Natural killer cell (primary cell): ENCODE measurements around the gene ZDHHC14. TPM values are rescaled to one million over a fixed set of nuclear protein-coding genes. Genes with fewer than 3 reads are reported as not detected.
A peak's percentile ranks its signal among the peaks of the same experiment; 100 is the strongest.

ENCODE experiments used
- ATAC-seq, 3 donors: fragments of 150-1000 bp in 2 of 3; fragments of 200-7000 bp in 1 of 3; cut with Tn5 transposase; 1 replicate in 1 of 3; 2 replicates in 2 of 3; pipeline ENCODE4 v1.10.0; 2021; ENCODE audit warnings: mild to moderate bottlenecking in 2 of 3, moderate library complexity in 2 of 3
- DNase-seq, 2 donors: peaks; one replicate each; pipeline versions ENCODE4 v3.0.0 to v3.0.0-alpha.2; 2013 to 2021; ENCODE audit warnings: mixed read lengths in 1 of 2
- H3K27ac ChIP-seq: one replicate; pipeline ENCODE4 v1.5.1; 2013; ENCODE audit warnings: mild to moderate bottlenecking, low read length
- H3K27me3 ChIP-seq: one replicate; pipeline ENCODE4 v1.6.1; 2013; ENCODE audit warnings: low read length; ENCODE audit not compliant: control insufficient read depth, insufficient read depth
- H3K36me3 ChIP-seq: one replicate; pipeline ENCODE4 v1.6.1; 2013; ENCODE audit warnings: low read length; ENCODE audit not compliant: control insufficient read depth, insufficient read depth
- H3K4me1 ChIP-seq: one replicate; pipeline ENCODE4 v1.6.1; 2013; ENCODE audit warnings: low read length; ENCODE audit not compliant: control insufficient read depth, insufficient read depth
- H3K4me3 ChIP-seq: one replicate; pipeline ENCODE4 v1.5.1; 2013; ENCODE audit warnings: low read length
- H3K9me3 ChIP-seq: one replicate; pipeline ENCODE4 v1.6.1; 2013; ENCODE audit warnings: low read length; ENCODE audit not compliant: control insufficient read depth, insufficient read depth
- H3K27ac Mint-ChIP-seq, 2 donors: one replicate each; pipeline ENCODE4 v1.8.0; 2022; ENCODE audit warnings: mild to moderate bottlenecking in 2 of 2, mixed read lengths in 2 of 2, moderate library complexity in 1 of 2
- H3K27me3 Mint-ChIP-seq, 2 donors: one replicate each; pipeline ENCODE4 v1.8.0; 2022; ENCODE audit warnings: low read depth in 2 of 2, mixed read lengths in 2 of 2
- H3K36me3 Mint-ChIP-seq: one replicate; pipeline ENCODE4 v1.8.0; 2022; ENCODE audit warnings: mixed read lengths
- H3K4me1 Mint-ChIP-seq, 2 donors: one replicate each; pipeline ENCODE4 v1.8.0; 2022; ENCODE audit warnings: mixed read lengths in 2 of 2
- H3K4me3 Mint-ChIP-seq: one replicate; pipeline ENCODE4 v1.8.0; 2022; ENCODE audit warnings: mild to moderate bottlenecking, moderate library complexity, mixed read lengths
- H3K9me3 Mint-ChIP-seq, 2 donors: one replicate each; pipeline ENCODE4 v1.8.0; 2022; ENCODE audit warnings: mixed read lengths in 2 of 2
- CTCF ChIP-seq: fragments of 200-600 bp; IDR thresholded peaks from one replicate; pipeline ENCODE4 v1.8.0; 2022; ENCODE audit warnings: antibody characterized with exemption
- WGBS: methylation state at CpG from one replicate; pipeline ENCODE4 v1.1.7; 2013; ENCODE audit warnings: missing lambda C conversion rate; ENCODE audit not compliant: insufficient coverage; 5-methylcytosine and 5-hydroxymethylcytosine counted together
- intact Hi-C: fragments of 100-400 bp; cut with micrococcal nuclease; formaldehyde crosslinking; loops from one replicate; pipeline ENCODE4 v1.14.2; 2022
- total RNA-seq, 4 donors: library from RNA; stranded (reverse); fragments of 120-200 nt in 1 of 4; gene quantifications; one replicate each; pipeline versions ENCODE4 v1.2.3 to v1.2.4, GENCODE V29; 2013 to 2022

The ZDHHC14 gene
- total RNA-seq, 3 donors from 2014 or later (not counting 1 experiment from before 2014, with no cell fraction given), result 6.7 to 11.3 (median 10.6) TPM

DNA sequence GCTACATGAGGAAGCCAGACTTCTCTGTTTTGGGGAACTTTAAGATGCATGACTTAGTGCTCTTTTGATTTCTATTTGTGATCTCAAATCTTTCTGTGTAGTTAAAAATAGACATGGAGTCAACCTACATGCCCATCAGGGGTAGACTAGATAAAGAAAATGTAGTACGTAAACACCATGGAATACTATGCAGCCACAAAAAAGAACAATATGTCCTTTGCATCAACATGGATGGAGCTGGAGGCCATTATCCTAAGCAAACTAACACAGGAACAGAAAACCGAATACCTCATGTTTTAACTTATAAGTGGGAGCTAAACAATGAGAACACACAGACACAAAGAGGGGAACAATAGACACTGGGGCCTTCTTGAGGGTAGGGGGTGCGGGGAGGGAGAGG lies 102.8 kb downstream of the ZDHHC14 start:
- WGBS, result 100% methylated on average over 3 of the region's 3 CpGs
- no peak overlapping the region for H3K27ac Mint-ChIP-seq

DNA sequence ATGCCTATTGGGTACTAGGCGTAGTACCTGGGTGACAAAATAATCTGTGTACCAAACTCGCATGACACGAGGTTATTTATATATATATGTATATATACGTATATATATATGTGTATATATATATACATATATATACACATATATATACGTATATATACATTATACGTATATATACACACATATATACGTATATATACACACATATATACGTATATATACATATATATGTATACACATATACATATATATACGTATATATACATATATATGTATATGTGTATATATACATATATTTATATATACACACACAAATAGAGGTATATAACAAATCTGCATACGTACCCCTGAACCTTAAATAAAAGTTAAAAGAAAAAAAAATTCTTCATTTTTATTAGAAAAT lies 103.2 kb downstream of the ZDHHC14 start:
- no CpG with 5 or more reads among the region's 10 CpGs for WGBS
- H3K9me3 Mint-ChIP-seq, result peaks cover 0 to 2% of the 10 kb centered on the region in 2 donors
- H3K4me1 ChIP-seq, result peaks cover 21% of the 10 kb centered on the region

More for the DNA sequence above, 102.8 kb downstream of the ZDHHC14 start:
- intact Hi-C loops, result no loop called here
- no peaks in the 10 kb centered on the region for H3K36me3 Mint-ChIP-seq
- H3K27me3 ChIP-seq, result no peaks in the 10 kb centered on the region
- peaks cover 0 to 2% of the 10 kb centered on the region in 2 donors for H3K27me3 Mint-ChIP-seq
- peaks cover 21% of the 10 kb centered on the region for H3K4me1 ChIP-seq
- no peak overlapping the region for H3K4me3 ChIP-seq
- H3K4me1 Mint-ChIP-seq, result peaks cover 13 to 23% of the 10 kb centered on the region in 2 donors
- TF ChIP-seq CTCF, result no peak
- no peak overlapping the region for H3K27ac ChIP-seq
- ATAC-seq, result no peak
- no peak for DNase-seq
- H3K4me3 Mint-ChIP-seq, result no peak overlapping the region
- peaks cover 0 to 2% of the 10 kb centered on the region in 2 donors for H3K9me3 Mint-ChIP-seq
- H3K9me3 ChIP-seq, result no peaks in the 10 kb centered on the region
- H3K36me3 ChIP-seq, result no peaks in the 10 kb centered on the region

GRCh38 chr6:157486572-157486971 lies 105.6 kb downstream of the ZDHHC14 start:
- no peak overlapping the region for H3K27ac ChIP-seq
- no peaks in the 10 kb centered on the region for H3K27me3 ChIP-seq
- H3K4me3 Mint-ChIP-seq, result peak overlapping the region; percentile 4
- H3K9me3 Mint-ChIP-seq, result peaks cover 0 to 2% of the 10 kb centered on the region in 2 donors
- no peaks in the 10 kb centered on the region for H3K36me3 Mint-ChIP-seq
- H3K9me3 ChIP-seq, result no peaks in the 10 kb centered on the region
- DNase-seq, result peak in 1 of 2 donors; percentile 48
- no peak overlapping the region for H3K4me3 ChIP-seq
- H3K4me1 Mint-ChIP-seq, result peaks cover 22 to 24% of the 10 kb centered on the region in 2 donors
- no peaks in the 10 kb centered on the region for H3K36me3 ChIP-seq
- TF ChIP-seq CTCF, result no peak
- peak in 2 of 3 donors; percentile 49 to 65 for ATAC-seq
- intact Hi-C loops, result no loop called here
- 7% methylated on average over 5 of the region's 5 CpGs for WGBS
- peak overlapping the region; percentile 32 to 83 for H3K27ac Mint-ChIP-seq
- peaks cover 0 to 8% of the 10 kb centered on the region in 2 donors for H3K27me3 Mint-ChIP-seq
- peaks cover 28% of the 10 kb centered on the region for H3K4me1 ChIP-seq

More for the DNA sequence above, 103.2 kb downstream of the ZDHHC14 start:
- H3K27me3 Mint-ChIP-seq, result peaks cover 0 to 2% of the 10 kb centered on the region in 2 donors
- no peak overlapping the region for H3K27ac Mint-ChIP-seq
- Histone ChIP-seq H3K4me3 (no peak overlapping the region), H3K27ac (no peak overlapping the region), H3K27me3 (no peaks in the 10 kb centered on the region), H3K9me3 (no peaks in the 10 kb centered on the region), H3K36me3 (no peaks in the 10 kb centered on the region)
- DNase-seq (no peak), ATAC-seq (no peak)
- no peak overlapping the region for H3K4me3 Mint-ChIP-seq
- TF ChIP-seq CTCF, result no peak
- intact Hi-C loops, result no loop called here
- peaks cover 14 to 24% of the 10 kb centered on the region in 2 donors for H3K4me1 Mint-ChIP-seq
- H3K36me3 Mint-ChIP-seq, result no peaks in the 10 kb centered on the region
